IPS-20b (cell line): ENCODE data around the gene HVCN1.
"Not testable (repeated sequence)": the region's sequence is repeated elsewhere in the genome, so short reads cannot be mapped to it uniquely, and the experiment has no call there.

ENCODE experiments used
- H3K27ac ChIP-seq: one replicate; pipeline ENCODE4 v1.5.1; 2013; ENCODE audit warnings: low read length
- H3K27me3 ChIP-seq: 2 replicates; pipeline ENCODE4 v1.6.1; 2013; ENCODE audit warnings: mild to moderate bottlenecking, low read length, inconsistent platforms; ENCODE audit not compliant: insufficient read depth
- H3K36me3 ChIP-seq: 2 replicates; pipeline ENCODE4 v1.6.1; 2013; ENCODE audit warnings: low read depth, mild to moderate bottlenecking, inconsistent platforms, low read length, moderate library complexity; ENCODE audit not compliant: insufficient read depth
- H3K4me1 ChIP-seq: 2 replicates; pipeline ENCODE4 v1.6.1; 2013; ENCODE audit warnings: mild to moderate bottlenecking, control low read depth, inconsistent platforms, low read length, moderate library complexity; ENCODE audit not compliant: insufficient read depth
- H3K4me3 ChIP-seq: 2 replicates; pipeline ENCODE4 v1.5.1; 2013; ENCODE audit warnings: mild to moderate bottlenecking, low read length, inconsistent platforms
- H3K9ac ChIP-seq: 2 replicates; pipeline ENCODE4 v1.6.1; 2013; ENCODE audit warnings: low read depth, mild to moderate bottlenecking, inconsistent platforms, low read length, moderate library complexity
- H3K9me3 ChIP-seq: 2 replicates; pipeline ENCODE4 v1.6.1; 2013; ENCODE audit warnings: mild to moderate bottlenecking, low read depth, low read length, inconsistent platforms; ENCODE audit not compliant: insufficient read depth

Gene HVCN1

GRCh38 chr12:110602085-110602814 lies 86.7 kb downstream of the HVCN1 start:
- not testable (repeated sequence) for H3K4me3 ChIP-seq, H3K36me3 ChIP-seq, H3K27me3 ChIP-seq, H3K9ac ChIP-seq, H3K4me1 ChIP-seq, H3K27ac ChIP-seq, H3K9me3 ChIP-seq

DNA sequence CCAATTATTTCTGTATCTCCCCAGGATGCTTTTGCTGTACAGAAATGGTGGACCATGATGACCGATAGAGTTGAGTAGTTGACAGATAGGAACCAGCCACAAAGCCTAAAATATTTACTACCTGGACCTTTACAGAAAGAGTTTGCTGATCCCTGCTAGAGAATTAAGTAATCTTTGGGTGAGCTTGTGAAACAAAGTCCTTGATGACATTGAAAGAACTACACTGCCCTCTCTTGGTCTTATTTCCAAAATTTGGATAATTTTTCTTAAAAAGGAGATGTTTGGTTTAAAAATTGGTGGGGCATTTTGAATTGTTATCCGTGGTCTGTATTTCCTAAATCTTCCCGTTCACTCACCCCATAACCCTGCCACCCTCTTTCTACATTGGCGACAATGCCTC lies 88.7 kb downstream of the HVCN1 start:
- Histone ChIP-seq H3K9me3 (no peaks in the 10 kb centered on the region), H3K27me3 (no peaks in the 10 kb centered on the region), H3K27ac (no peak overlapping the region), H3K4me3 (no peak overlapping the region), H3K9ac (no peak overlapping the region), H3K4me1 (no peaks in the 10 kb centered on the region), H3K36me3 (no peaks in the 10 kb centered on the region)

DNA sequence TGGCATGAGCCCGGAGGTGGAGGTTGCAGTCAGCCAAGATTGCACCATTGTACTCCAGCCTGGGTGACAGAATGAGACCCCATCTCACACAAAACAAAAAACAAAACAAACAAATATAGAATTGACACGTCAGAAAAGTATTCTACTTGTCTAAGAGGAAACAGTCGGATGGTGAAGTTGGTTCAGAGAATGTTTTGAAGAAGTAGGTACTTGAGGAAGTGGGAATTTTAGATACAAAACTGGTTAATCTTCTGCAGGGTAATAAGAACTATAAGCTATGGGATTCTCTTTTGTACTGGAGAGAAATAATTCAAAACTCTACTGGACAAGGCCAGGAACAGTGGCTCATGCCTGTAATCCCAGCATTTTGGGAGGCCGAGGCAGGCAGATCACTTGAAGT lies 89.6 kb downstream of the HVCN1 start:
- no peak overlapping the region for H3K4me3 ChIP-seq
- H3K27me3 ChIP-seq, result no peaks in the 10 kb centered on the region
- no peaks in the 10 kb centered on the region for H3K4me1 ChIP-seq
- no peak overlapping the region for H3K27ac ChIP-seq
- no peaks in the 10 kb centered on the region for H3K9me3 ChIP-seq
- H3K9ac ChIP-seq, result no peak overlapping the region
- no peaks in the 10 kb centered on the region for H3K36me3 ChIP-seq
